ENCODE measurements around the gene KLF2.

KLF2 gene

DNA sequence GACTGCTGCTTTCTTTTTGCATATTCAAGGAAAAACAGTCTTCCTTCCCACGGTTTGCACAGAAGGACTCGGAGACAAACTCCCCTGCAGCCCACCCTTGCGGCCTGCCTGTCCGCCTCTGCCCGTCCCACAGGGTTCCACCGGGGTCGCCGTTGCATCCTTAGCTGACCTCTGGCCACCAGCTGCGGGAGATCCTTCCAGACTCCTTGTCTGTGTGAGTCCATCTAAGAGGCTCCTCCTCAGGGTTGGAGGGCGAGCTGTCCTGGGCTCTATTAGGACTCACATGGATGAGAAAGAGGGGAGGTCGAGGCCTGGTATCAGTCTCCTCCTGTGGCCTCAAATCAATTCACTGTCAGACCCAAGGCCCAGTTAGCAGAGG, 39.2 kb downstream of the KLF2 start:
- no peak overlapping the region for H3K4me3 ChIP-seq (ENCODE audit: insufficient read depth, low read depth, low read length)

DNA sequence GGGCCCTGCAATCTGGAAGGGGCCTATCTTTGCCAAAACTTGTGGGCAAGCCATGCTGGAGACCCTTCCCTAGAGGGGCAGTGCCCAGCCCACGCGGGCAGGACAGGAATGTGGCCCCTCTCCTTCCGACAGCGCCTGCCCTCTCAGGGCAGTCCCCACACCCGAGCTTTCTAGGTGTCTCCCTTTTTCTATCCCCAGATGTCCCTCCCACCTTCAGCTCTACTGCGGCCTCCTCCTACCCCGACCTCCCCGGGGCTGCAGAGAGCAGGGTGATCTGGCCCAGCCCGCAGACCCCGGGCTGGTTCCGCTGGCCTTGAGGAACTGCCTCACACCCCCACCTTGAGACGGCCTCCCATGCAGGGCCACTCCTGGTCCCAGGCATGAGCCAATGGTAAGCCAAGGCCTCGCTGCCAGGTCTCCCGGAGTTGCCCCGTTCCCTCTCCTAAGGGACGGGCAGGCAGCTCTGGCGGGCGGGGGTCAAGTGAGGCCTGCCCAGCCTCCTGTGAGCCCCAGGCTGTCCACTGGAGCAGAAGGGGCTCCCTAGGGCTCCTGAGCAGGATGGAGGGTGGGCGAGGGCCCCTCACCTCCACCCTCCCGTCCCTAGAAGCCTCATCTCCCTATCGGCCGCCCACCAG, 39.7 kb downstream of the KLF2 start:
- Histone ChIP-seq H3K4me1 (ENCODE audit: control insufficient read depth, insufficient read depth, low read length) (peaks cover 6% of the 10 kb centered on the region), H3K27ac (ENCODE audit: insufficient read depth, low read depth, low read length, poor library complexity, severe bottlenecking) (no peak overlapping the region), H3K27me3 (ENCODE audit: control insufficient read depth, insufficient read depth, low read length, poor library complexity, severe bottlenecking) (no peaks in the 10 kb centered on the region), H3K4me3 (ENCODE audit: insufficient read depth, low read depth, low read length) (no peak overlapping the region), H3K9me3 (ENCODE audit: control insufficient read depth, low read length) (no peaks in the 10 kb centered on the region), H3K36me3 (ENCODE audit: control insufficient read depth, insufficient read depth, low read length) (no peaks in the 10 kb centered on the region)
- WGBS, 2 experiments: 92 to 93% methylated on average over 22 of the region's 22 CpGs

More for the DNA sequence above, 39.2 kb downstream of the KLF2 start:
- Histone ChIP-seq H3K9me3 (ENCODE audit: control insufficient read depth, low read length) (no peaks in the 10 kb centered on the region), H3K4me1 (ENCODE audit: control insufficient read depth, insufficient read depth, low read length) (peaks cover 6% of the 10 kb centered on the region), H3K27me3 (ENCODE audit: control insufficient read depth, insufficient read depth, low read length, poor library complexity, severe bottlenecking) (no peaks in the 10 kb centered on the region), H3K27ac (ENCODE audit: insufficient read depth, low read depth, low read length, poor library complexity, severe bottlenecking) (no peak overlapping the region), H3K36me3 (ENCODE audit: control insufficient read depth, insufficient read depth, low read length) (no peaks in the 10 kb centered on the region)
- WGBS, 2 experiments: 84 to 90% methylated on average over 11 of the region's 11 CpGs

DNA sequence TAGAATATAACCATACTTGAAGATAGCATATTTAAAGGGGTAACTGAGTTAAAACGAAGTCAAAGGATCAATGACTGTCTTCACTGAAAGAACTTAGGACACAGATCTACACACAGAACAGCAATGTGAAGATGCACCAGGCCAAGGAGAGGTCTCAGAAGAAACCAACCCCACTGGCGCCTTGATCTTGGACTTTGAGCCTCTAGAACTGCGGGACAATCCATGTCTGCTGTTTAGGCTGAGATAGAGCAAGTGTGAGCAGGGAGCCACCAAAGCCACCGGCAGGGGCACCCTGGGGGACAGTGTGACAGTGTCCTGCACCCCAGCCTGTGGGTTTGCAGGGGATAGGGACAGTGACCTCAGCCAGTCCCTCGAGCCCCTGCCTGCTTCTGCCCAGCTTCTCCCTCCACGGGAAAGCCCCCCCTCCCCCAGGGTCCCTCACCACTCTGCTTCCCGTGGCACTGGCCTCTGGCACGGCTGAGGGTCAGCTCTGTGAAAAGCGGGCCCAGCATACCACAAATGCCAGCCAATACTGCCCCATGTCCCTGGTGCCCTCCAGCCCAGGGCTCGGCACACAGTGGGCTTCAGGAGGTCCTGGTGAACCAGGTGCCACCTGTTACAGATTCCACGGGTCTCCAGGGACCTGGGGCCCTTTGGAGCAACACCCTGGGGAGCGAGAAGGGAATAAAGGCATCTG, 40.8 kb downstream of the KLF2 start:
- H3K4me3 ChIP-seq (ENCODE audit: insufficient read depth, low read depth, low read length): no peak overlapping the region
- H3K9me3 ChIP-seq (ENCODE audit: control insufficient read depth, low read length): no peaks in the 10 kb centered on the region
- 94 to 95% methylated on average over 12 of the region's 12 CpGs for WGBS, 2 experiments
- no peaks in the 10 kb centered on the region for H3K36me3 ChIP-seq (ENCODE audit: control insufficient read depth, insufficient read depth, low read length)
- no peaks in the 10 kb centered on the region for H3K27me3 ChIP-seq (ENCODE audit: control insufficient read depth, insufficient read depth, low read length, poor library complexity, severe bottlenecking)
- H3K27ac ChIP-seq (ENCODE audit: insufficient read depth, low read depth, low read length, poor library complexity, severe bottlenecking): no peak overlapping the region
- peaks cover 6% of the 10 kb centered on the region for H3K4me1 ChIP-seq (ENCODE audit: control insufficient read depth, insufficient read depth, low read length)

DNA sequence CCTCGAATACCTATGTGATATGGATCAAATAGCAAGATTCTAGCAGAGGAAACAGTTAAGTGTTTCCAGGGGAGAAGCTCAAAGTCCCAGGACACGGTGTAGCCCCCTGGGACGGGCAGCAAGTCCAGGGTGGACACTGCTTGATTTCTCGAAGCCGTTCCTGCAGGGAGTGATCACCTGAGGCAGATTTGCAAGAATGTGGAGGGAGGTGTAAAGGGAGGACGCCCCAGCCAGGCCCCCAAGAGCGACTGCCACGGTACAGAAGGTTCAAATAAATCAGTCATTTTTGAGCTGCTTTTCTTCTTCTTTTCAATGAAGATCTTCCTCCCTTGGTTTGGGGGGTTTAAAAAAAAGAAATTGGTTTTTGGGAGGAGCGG, 41.4 kb downstream of the KLF2 start:
- 92 to 93% methylated on average over 9 of the region's 9 CpGs for WGBS, 2 experiments
- Histone ChIP-seq H3K4me3 (ENCODE audit: insufficient read depth, low read depth, low read length) (no peak overlapping the region), H3K27me3 (ENCODE audit: control insufficient read depth, insufficient read depth, low read length, poor library complexity, severe bottlenecking) (no peaks in the 10 kb centered on the region), H3K9me3 (ENCODE audit: control insufficient read depth, low read length) (no peaks in the 10 kb centered on the region), H3K36me3 (ENCODE audit: control insufficient read depth, insufficient read depth, low read length) (no peaks in the 10 kb centered on the region), H3K27ac (ENCODE audit: insufficient read depth, low read depth, low read length, poor library complexity, severe bottlenecking) (no peak overlapping the region), H3K4me1 (ENCODE audit: control insufficient read depth, insufficient read depth, low read length) (peaks cover 6% of the 10 kb centered on the region)

DNA sequence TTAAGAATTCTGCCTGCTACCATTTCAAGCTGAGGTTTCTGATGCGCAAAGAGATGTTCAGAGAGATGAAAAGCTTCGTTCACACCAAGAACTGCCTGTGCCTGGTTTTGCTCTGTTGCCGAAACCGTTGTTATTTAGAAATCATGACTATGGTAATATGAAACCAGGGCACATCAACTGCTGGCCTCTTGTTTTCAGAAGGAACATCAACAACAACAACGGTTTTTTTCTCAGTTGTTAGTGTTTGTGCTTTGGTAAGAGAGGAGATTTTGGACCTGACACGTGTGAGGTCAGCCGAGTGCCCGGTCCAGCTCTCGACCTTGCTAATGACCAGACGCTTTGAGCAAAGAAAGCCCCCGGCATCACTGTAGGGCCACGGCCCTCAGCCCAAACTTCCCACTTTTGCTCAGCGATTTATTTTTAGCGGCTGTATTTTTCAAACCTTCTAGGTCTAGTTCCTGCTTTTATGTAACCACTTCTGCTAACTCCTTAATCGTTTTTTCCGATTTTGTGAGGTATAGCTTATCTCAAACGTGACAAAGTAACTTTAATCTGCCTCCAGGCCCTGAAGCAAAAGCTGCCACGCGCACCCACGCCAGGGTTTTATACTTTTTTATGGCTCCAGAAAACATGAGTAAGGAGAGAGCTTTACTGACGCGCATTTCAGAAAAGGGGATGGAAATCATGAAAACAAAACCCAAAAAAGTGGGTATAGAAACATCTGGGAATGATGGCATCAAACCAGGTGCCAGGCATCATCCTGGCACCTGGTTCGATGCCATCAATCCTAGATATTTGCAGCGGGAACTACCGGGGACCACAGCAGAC, 42.0 kb downstream of the KLF2 start:
- WGBS, 2 experiments: 92 to 93% methylated on average over 25 of the region's 25 CpGs
- peaks cover 2% of the 10 kb centered on the region for H3K4me1 ChIP-seq (ENCODE audit: control insufficient read depth, insufficient read depth, low read length)
- H3K27ac ChIP-seq (ENCODE audit: insufficient read depth, low read depth, low read length, poor library complexity, severe bottlenecking): no peak overlapping the region
- H3K36me3 ChIP-seq (ENCODE audit: control insufficient read depth, insufficient read depth, low read length): no peaks in the 10 kb centered on the region
- H3K4me3 ChIP-seq (ENCODE audit: insufficient read depth, low read depth, low read length): no peak overlapping the region
- no peaks in the 10 kb centered on the region for H3K9me3 ChIP-seq (ENCODE audit: control insufficient read depth, low read length)
- no peaks in the 10 kb centered on the region for H3K27me3 ChIP-seq (ENCODE audit: control insufficient read depth, insufficient read depth, low read length, poor library complexity, severe bottlenecking)

DNA sequence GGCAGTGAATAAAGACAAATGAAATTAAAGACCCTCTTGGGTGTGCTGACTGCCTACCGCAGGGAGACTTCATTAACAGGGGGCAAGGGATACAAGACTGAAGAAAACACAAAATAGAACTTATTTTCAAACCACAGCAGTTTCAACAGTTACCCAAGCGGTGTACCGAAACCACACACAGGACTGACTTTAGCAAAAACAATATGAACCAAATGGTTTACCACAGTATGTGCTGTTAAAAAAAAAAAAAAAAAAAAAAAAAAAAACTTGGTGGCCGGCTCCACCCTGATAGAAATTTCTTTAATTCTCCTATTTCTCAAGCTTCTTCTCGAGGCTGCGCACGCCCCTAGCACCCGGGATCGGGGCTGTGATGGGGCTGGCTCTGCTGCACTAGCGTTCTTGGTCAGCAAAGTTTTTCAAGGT, 42.6 kb downstream of the KLF2 start:
- Histone ChIP-seq H3K4me1 (ENCODE audit: control insufficient read depth, insufficient read depth, low read length) (no peaks in the 10 kb centered on the region), H3K36me3 (ENCODE audit: control insufficient read depth, insufficient read depth, low read length) (no peaks in the 10 kb centered on the region), H3K27ac (ENCODE audit: insufficient read depth, low read depth, low read length, poor library complexity, severe bottlenecking) (no peak overlapping the region), H3K27me3 (ENCODE audit: control insufficient read depth, insufficient read depth, low read length, poor library complexity, severe bottlenecking) (no peaks in the 10 kb centered on the region), H3K9me3 (ENCODE audit: control insufficient read depth, low read length) (no peaks in the 10 kb centered on the region), H3K4me3 (ENCODE audit: insufficient read depth, low read depth, low read length) (no peak overlapping the region)
- WGBS, 2 experiments: 88 to 92% methylated on average over 10 of the region's 10 CpGs

DNA sequence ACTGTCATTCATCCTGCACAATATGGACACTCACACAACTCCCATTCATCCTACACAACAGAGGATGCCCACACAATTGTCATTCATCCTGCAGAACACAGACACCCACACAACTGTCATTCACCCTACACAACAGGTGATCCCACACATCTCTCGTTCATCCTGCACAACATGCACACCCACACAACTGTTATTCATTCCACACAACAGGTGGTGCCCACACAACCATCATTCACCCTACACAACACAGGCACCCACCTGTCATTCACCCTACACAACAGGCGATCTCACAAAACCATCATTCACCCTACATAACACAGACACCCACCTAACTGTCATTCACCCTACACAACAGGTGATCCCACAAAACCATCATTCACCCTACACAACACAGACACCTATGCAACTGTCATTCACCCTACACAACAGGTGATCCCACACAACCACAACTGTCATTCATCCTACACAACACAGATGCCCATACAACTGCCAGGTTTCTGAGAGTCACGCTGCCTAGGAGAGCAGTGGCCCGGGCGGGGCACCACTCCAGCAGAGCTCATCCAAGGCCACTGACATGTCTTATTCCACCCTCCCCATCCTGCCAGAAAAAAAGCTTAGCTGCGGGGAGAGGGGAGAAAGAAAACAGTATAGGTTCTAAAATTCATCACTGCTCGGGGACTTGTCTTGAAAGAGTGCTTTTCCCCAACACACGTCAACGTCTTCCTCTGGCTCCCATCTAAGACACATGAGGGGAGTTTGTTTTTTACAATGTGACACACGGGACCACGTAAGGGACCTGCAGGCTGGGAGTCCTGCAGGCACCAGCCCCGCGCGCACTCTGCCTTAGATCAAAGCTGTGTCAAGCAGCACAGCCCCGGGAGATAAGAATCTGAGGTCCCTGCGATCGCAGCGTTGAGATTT, 44.0 kb downstream of the KLF2 start:
- Histone ChIP-seq H3K36me3 (ENCODE audit: control insufficient read depth, insufficient read depth, low read length) (no peaks in the 10 kb centered on the region), H3K27ac (ENCODE audit: insufficient read depth, low read depth, low read length, poor library complexity, severe bottlenecking) (no peak overlapping the region), H3K4me3 (ENCODE audit: insufficient read depth, low read depth, low read length) (no peak overlapping the region), H3K4me1 (ENCODE audit: control insufficient read depth, insufficient read depth, low read length) (no peaks in the 10 kb centered on the region), H3K9me3 (ENCODE audit: control insufficient read depth, low read length) (no peaks in the 10 kb centered on the region), H3K27me3 (ENCODE audit: control insufficient read depth, insufficient read depth, low read length, poor library complexity, severe bottlenecking) (no peaks in the 10 kb centered on the region)
- 88 to 91% methylated on average over 18 of the region's 18 CpGs for WGBS, 2 experiments

DNA sequence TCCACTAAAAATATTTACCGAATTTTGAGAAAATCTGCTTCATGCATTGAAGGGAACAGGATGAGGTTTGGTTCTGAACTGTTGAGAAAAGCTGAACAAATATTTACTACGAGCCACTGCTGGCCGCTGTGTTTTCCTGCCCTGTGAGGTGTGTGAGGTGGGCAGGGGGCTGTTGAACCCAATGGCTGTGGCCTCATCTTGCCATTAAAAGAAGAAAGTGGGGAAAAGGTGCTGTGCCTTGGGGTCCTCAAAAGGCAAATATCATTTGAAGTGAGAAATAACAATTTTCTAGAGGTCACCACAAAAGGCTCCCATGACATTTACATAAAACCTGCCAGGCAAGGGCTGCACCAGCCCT, 44.7 kb downstream of the KLF2 start:
- no peak overlapping the region for H3K27ac ChIP-seq (ENCODE audit: insufficient read depth, low read depth, low read length, poor library complexity, severe bottlenecking)
- H3K4me1 ChIP-seq (ENCODE audit: control insufficient read depth, insufficient read depth, low read length): no peaks in the 10 kb centered on the region
- H3K27me3 ChIP-seq (ENCODE audit: control insufficient read depth, insufficient read depth, low read length, poor library complexity, severe bottlenecking): no peaks in the 10 kb centered on the region
- WGBS, 2 experiments: 91 to 96% methylated on average over 3 of the region's 3 CpGs
- H3K9me3 ChIP-seq (ENCODE audit: control insufficient read depth, low read length): no peaks in the 10 kb centered on the region
- no peak overlapping the region for H3K4me3 ChIP-seq (ENCODE audit: insufficient read depth, low read depth, low read length)
- H3K36me3 ChIP-seq (ENCODE audit: control insufficient read depth, insufficient read depth, low read length): no peaks in the 10 kb centered on the region

DNA sequence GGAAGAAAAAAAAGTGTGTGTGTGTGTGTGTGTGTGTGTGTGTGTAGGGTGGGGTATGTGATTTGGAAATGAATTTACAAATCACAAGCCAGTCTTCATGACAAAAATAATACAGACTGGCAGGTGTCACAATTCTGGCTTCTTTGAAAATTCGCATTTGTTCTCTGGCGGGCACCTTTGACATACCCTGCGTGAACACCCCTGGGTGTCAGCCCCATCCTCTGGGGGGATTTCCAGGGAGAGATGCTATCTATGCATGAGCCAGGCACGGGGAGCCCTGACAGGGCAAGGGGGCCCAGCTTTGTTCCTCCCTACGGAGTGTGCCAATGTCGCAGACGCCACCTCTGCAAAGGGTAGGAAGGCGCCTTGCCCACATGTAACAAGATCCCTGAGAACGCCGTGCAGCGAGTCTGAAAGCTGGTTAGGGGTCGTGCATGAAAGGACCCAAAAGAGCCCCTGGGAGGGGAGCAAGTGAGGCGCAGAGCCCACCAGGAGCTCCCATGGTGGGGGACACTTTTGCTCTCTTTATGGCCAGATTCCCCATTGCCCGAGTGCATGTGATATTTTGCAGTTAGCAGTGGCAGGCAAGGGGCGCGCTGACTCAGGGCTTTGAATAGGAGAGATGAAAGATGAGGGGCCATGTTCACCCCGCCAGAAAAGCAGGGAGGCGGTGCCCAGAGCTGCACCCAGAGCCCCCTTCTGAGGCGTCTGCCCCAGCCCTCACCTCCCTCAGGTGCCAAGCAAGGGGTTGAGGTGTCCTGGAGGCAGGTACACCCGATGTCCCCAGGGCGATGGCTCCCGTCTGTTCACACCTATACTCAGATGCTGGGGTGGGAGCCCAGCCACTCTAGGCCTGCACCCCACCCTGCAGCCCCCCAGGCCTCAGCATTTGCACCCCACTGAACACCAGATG, 45.3 kb downstream of the KLF2 start:
- whole genome bisulfite sequencing, 2 experiments: 93% methylated on average over 22 of the region's 22 CpGs

More for the DNA sequence above, 45.3 kb downstream of the KLF2 start:
- no peak overlapping the region for H3K27ac ChIP-seq (ENCODE audit: insufficient read depth, low read depth, low read length, poor library complexity, severe bottlenecking)
- H3K4me3 ChIP-seq (ENCODE audit: insufficient read depth, low read depth, low read length): no peak overlapping the region
- H3K9me3 ChIP-seq (ENCODE audit: control insufficient read depth, low read length): no peaks in the 10 kb centered on the region
- no peaks in the 10 kb centered on the region for H3K4me1 ChIP-seq (ENCODE audit: control insufficient read depth, insufficient read depth, low read length)
- H3K27me3 ChIP-seq (ENCODE audit: control insufficient read depth, insufficient read depth, low read length, poor library complexity, severe bottlenecking): no peaks in the 10 kb centered on the region
- no peaks in the 10 kb centered on the region for H3K36me3 ChIP-seq (ENCODE audit: control insufficient read depth, insufficient read depth, low read length)

All from ectodermal cell (in vitro differentiated cells).